ENCODE data around the gene SIRT4.

DNA sequence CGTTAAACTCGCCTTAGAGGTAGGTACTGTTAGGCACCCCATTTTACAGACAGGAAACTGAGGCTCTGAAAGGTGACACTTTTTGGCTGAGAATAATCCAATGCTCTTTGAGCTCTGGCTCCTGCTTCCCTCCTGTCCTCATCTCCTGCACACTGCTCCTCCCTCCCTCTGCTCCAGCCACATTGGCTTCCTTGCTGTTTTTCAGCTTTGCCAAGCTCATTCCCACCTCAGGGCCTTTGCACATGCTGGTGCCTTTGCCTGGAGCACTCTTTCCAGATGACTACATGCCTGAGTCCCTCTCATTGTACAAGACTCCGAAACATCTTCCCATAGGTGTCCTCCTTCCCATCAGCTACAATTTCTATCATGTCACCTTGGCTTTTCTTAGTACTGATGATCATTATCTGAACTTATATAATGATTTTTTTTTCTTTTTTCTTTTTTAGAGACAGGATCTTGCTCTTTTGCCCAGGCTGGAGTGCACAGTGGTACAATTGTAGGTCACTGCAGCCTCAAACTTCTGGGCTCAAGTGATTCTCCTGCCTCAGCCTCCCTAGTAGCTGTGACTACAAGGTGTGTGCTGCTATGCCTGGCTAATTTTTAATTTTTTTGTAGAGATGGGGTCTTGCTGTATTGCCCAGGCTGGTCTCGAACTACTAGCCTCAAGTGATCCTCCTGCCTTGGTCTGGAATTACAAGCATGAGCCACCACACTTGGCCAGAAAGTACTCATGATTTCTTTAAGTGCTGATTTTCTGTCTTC, 51.6 kb downstream of the SIRT4 start:
- TF ChIP-seq MLLT1 (IDR thresholded peaks at IDR 0.05) (no peak), SIN3A (IDR thresholded peaks at IDR 0.05; ENCODE audit: low read depth, low read length) (no peak)

Measured in GM12878 (cell line).